SIG-M5 (cell line): ENCODE data around the gene ATXN7L1.
"Not testable (repeated sequence)": the region's sequence is repeated elsewhere in the genome, so short reads cannot be mapped to it uniquely, and the experiment has no call there.

Source experiments
- DNase-seq: peaks from one replicate; lab custom pipeline; 2025; lab: John Stamatoyannopoulos, UW

The ATXN7L1 gene

DNA sequence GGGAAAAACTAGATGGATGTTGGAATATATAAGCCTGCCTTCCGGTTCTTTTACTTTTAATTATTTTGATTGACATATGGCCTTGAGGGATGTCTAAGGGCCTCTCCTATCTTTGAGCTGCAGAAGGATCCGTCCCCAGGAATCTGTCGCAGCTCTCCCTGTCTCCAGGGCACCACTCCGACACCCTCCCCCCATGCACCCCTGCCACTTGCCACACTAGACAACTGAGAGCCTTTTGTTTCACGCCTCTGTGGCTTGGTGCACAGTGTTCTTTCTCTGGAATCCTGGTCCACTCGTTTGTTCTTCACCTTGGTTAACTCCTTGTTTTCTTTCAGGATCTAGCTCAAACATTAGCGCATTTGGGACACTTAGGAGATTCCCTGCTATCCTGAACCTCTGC lies 171.0 kb downstream of the ATXN7L1 start:
- no peak for DNase-seq

DNA sequence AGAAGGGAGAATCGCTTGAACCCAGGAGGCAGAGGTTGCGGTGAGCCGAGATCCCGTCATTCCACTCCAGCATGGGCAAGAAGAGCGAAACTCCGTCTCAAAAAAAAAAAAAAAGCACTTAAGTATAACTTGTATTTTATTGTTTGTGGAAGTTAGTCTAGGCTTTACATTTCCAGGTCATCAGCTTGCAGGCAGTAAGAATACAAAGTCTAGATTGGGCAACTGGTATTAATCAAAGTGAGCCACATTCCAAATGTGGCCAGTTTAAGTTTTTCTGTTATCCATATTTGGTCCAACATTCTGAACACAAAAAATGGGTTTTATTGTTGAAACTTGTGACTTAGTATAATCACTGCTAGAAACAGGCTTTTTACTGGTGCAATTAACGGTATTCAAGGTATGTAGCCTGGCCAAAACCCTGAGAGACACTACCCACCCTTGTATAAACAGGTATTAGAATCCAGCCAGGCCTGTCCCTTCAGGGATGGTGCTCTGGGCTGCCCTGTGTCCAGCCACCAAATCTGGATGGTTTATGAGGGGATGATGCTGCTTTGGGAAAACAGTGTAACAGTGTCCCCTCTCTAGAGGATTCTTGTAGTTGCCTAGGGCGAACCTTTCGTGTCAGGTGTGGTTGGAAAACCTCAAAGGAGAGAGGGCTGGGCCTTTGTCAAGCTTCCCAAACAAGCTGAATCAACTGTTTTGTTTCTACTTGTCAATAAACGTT lies 173.0 kb downstream of the ATXN7L1 start:
- DNase-seq = no peak

DNA sequence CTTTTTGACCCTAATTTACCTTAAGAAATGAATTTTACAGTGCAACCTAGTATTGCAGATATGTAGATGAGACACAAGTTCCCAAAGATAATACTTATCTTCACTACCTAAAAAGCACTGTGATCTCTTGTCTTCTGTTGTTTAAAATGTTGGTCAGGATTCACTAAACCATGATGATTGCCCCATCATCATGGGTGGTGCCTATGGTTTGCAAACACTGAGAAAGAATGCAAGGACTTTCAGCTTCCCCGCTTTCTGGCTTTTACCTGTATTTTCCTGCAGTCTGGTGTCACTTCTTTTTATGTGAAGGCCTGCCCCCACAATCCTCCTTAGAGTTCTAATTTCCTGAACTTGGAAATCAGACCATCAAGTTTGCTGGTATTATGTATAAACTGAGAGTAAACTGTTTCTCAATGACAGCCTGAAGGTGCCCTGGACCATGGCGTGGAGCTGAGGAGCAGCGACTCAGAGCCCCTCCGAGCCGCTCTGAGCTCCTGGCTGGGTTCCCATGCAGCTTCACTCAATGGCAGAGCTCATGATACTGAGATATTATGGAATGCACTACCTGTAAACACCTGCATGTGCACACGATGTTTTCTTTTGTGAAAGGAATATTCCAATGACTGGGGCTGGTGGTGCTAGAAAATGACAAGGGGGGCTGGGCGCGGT lies 176.7 kb downstream of the ATXN7L1 start:
- no peak for DNase-seq

DNA sequence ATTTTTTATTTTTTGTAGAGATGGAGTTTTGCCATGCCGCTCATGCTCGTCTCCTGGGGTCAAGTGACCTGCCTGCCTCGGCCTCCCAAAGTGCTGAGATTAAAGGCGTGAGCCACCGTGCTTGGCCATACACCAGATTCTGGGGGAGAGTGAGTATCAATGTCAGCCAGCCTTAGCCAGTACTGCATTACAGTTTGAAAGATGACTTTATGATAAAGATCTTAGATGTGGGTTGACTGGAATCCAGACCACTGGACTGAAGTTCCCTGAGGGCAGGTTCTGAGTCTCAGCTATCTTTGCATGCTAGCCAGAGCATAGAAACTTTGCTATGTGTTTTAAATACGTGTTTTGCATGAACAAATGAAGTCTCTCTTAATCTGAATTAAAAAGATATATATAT lies 177.9 kb downstream of the ATXN7L1 start:
- DNase-seq = no peak

DNA sequence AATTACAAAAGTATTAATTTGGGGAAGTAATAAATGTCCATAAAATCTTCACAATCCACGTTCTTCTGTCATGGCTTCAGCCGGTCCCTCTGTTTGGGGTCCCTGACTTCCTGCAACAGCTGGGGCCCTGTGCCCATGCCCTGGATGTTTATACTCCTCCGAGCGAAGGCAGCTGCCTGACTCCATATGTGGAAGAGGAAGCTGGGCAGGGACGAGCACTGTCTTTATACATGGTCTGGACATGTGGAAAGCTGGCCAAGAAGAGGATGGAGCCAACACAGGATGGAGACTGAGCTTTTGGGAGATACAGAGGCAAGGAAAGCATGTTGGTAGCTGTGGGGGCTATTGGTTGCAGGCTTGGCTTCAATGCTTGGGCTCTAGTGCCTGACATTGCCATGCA lies 178.6 kb downstream of the ATXN7L1 start:
- DNase-seq = no peak

DNA sequence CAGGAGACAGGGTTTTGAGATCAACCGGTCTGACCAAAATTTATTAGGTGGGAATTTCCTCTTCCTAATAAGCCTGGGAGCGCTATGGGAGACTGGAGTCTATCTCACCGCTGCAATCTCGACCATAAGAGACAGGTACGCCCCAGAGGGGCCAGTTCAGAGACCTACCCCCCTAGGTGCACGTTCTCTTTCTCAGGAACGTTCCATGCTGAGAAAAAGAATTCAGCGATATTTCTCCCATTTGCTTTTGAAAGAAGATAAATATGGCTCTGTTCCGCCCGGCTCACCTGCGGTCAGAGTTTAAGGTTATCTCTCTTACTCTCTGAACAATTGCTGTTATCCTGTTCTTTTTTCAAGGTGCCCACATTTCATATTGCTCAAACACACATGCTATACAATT lies 179.2 kb downstream of the ATXN7L1 start:
- DNase-seq = not testable (repeated sequence)

DNA sequence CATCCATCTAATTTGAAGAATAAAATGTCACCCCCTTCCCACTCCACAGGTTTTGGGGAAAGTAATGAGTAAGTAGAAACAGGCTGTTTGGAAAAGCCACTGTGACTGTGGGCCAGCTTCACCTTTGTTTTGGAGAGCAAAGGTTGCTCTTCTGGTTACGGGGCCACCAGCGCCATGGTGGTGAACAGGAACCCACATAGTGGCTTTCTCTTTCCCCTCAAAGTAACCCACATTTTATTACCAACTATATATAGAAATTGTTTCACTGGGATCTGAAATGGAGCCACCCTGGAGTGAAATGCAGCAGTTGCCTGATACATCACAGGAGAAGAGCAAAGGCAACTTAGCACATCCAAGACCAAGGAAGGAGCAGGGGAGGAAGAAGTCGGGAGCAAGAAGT lies 182.8 kb downstream of the ATXN7L1 start:
- DNase-seq = no peak

DNA sequence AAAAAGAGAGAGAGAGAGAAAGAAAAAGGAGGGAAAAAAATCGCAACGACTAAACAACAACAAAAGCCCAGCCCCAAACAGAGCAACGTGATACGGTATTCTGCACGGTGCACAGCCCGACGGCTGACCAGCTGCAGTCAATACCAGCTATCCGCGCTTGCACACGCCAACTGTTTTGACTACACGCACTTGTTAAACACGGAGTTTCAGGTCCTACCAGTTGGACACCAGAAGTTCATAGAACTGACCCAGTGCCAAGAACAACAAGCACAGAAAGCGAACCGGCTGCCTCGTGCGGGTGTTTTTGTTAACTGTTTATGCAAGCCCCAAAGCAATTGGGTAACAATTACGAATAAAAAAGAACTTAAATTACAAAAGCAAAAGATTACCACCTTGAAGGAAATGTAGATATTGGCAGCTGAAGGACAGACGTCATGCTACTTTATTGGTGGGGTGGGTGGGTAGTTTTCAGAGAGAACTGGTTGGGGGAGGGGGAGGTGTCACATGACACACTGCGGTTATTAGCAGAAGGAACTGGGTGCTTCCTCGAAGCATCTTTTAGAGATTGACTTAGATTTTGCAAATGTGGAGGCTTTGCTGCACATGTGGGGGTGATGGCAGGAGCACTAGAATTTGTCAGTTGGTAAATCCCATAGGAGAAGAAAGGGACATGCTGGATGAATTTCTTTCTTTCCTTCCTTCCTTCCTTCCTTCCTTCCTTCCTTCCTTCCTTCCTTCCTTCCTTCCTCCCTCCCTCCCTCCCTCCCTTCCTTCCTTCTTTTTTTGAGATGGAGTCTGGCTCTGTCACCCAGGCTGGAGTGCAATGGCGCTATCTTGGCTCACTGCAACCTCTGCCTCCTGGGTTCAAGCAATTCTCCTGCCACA lies 184.5 kb downstream of the ATXN7L1 start:
- DNase-seq = no peak

DNA sequence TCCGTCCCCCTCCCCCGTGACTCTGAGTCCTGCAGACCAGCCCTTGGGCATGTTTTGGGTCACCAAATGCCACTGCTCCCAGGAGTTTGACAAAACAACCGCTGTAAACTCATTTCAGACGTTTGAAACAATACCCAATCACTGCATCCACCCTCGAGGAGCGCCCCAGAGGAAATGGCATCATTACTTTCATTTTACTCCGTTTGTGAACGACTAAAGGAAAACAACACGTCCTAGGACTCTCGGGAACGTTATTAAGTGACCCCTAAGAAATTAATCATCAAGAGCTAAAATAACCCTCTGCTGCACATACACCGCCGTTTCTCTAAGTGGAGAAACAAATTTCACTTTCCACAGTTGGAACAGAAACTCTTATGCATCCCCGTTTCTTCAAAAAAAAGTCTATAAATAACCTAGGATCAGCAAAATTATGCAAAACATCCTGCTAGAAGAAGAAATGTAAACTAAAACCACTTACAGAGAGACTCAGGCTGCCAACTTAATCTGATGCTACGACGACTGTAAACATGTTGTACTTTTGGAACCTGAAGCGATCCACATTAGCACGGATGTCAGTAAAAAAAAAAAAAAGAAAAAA lies 185.2 kb downstream of the ATXN7L1 start:
- no peak for DNase-seq

DNA sequence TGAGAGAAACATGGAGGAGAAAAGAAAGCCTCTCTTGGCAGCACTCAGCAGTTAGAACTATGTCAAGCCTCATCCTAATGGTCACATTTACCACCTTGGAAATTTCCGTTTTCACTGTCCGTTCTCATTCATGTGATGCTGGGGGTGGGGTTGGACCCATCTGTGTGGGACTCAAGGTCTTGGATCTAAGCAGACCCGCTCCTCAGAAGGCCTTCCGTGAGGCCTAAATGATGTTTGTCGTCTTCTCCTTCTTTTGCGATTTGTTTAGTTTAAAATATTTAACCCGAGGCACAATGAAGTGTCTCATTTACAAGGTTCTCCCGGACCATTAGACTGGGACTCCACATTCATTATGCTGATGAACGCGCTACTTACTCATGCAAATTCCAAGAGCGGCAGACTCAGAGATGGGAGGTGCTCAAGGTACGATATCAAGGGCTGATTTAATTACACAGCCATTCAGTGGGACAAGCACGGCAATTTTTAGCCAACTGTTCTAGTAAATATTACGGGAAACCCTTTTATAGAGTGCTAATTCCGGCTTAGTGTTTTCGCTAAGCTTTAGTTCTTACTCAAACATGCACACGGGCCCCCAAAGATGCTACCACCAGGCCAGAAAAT lies 186.0 kb downstream of the ATXN7L1 start:
- no peak for DNase-seq

DNA sequence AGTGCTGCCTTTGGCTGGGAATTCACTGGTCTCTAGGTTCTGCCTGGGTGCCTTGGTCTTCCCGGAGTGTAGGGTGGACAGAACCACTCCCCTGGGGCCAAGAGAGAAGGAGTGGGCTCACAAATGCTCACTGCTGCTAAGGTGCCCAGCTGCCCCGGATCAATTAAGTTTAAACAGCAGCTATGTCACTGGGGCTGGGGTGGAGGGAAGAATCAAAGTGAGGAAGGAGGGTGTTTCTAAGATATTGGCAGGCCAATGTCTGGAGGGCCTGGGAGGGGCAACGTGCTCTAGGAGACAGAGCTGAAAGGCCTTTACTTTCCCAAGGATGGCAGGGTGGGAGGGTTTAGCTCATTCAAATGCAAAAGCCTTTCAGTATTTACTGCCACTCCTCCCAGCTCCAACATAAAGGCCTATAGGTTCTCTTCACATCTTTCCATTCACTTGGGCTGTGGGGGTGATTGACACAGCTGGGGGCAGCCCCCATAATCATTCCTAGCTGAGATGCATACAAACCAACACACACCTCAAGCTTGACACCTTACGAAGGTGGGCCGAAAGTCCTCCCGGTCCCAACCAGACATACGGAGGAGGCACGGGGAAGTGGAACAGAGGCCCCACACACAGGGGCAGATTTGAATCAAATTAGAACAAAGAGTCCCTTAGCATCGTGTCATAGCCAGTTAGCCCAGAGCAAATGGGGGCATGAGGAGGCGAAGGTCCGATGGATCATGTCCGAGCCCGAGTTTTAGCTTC lies 187.2 kb downstream of the ATXN7L1 start:
- no peak for DNase-seq

DNA sequence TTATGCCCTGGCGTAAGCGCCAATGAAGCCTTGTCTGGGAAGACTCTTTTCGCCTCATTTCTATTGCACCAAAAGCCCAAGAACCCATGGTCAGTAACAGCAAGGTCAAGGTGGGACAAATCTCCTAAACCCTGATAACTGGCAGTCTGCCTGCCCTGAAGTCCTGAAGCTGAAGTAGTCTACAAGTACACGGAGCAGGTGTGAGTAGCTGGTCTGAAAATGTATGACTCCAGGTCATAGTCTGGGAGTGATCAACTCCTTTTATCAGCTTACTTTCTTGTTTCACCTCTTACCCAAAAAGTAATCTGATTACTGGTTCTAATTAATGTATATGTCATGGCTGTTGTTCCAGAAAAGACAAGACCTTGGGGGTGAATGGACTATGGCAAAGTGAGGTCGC lies 187.8 kb downstream of the ATXN7L1 start:
- no peak for DNase-seq

DNA sequence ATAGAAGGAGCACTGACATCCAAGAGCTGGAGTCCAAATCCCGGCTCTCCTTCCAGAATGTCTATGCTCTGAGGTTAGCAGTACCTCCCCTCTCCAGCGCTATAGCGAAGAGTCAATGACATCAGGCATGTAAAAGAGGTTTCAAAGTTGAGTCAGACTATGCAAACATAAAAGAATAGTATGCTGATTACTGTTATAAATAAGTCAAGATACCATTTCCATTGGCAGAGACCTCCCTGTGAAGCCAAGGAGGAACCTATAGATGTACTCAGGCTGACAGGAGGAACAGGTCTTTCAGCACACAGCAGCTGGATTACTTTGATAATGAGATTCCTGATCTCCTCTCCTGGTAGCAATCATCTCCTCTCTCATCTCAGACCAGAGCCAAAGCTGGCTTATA lies 191.2 kb downstream of the ATXN7L1 start:
- DNase-seq = no peak

DNA sequence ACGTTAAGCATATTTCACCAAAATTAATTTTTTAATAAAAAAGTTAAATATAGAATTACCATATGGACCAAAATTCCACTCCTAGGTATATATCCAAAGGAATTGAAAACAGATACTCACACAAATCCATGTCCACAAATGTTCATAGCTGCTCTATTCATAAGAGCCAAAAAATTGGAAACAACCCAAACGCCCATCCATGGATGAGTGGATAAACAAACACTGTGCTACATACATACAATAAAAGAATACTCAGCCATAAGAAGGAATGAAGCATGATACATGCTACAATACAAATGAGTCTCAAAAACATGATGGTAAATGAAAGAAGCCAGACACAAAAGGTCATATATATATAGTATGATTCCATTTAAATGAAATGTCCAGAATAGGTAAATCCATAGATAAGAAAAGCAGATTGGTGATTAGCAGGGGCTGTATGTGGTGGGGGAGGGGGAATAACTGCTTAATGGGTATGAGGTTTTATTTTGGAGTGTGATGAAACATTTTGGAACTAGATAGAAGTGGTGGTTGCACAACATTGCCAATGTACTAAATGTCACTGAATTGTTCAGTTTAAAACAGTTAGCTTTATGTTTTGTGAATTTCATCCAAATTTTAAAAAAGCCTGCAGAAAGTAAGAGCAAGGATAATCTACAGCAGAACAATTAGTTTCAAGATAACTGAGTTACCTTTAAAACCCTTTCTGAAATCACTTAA lies 193.9 kb downstream of the ATXN7L1 start:
- no peak for DNase-seq

DNA sequence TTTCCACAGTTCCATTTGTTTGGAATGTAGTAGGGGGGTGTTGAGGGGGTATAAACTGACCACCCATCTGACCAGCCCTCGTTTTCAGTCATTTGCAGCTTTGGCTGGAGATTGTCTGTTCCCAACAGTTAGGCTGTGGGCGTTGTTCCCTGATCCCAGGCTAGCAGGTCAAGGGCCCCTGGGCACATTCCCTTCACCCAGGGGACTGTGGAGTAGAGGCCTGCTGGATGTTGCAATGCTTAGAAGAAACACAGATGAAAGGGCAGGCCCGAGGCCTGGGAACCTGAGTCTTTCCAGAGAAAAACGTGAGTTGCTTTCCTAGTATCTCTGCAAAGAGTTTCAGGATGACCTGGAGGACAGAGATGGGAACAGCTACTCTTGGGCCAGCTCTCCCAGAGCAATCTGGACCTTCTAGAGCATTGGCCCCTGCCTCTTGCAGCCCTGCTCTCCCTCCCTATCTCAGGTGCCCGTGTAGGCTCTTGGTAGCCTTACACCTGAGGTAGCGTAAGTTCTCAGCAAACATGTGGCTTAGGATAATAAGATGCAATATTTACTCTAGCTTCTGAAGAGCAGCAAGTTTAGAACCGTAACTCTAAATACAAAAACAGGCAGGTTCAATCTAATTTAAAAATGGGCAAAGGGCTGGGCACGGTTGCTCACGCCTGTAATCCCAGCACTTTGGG lies 195.8 kb downstream of the ATXN7L1 start:
- DNase-seq = no peak

DNA sequence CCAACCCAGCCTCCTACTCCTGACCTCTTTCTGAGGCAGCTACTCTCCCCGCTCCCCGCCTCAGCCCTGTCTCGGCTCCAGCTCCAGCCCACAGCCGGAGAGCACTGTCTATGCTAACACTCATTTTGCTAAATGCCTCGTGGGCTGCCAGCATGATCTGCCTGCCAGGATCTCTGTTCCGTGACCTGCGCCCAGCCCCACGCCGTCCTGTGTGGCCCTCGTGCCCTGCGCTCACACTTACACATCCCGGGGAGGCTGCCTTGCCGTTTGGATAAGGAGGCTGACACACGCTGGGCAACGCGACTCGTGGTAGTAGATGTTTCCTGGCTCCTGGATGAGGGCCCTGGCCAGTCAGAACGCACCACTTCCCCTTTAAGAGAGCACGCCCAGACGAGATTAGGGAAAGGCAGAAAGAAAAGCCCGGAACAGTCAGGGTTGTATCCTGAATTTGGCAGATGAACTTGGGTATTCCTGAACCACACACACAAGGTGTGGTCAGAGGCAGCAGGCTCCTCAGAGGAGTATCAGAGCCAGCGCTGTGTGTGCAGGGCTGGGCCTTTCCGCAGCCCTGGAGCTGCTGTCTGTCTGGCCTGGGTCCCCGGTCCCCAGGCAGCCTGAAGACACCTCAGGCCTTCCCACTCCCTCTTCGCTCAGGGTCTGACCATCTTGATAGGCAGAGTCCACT lies 197.4 kb downstream of the ATXN7L1 start:
- DNase-seq = no peak

DNA sequence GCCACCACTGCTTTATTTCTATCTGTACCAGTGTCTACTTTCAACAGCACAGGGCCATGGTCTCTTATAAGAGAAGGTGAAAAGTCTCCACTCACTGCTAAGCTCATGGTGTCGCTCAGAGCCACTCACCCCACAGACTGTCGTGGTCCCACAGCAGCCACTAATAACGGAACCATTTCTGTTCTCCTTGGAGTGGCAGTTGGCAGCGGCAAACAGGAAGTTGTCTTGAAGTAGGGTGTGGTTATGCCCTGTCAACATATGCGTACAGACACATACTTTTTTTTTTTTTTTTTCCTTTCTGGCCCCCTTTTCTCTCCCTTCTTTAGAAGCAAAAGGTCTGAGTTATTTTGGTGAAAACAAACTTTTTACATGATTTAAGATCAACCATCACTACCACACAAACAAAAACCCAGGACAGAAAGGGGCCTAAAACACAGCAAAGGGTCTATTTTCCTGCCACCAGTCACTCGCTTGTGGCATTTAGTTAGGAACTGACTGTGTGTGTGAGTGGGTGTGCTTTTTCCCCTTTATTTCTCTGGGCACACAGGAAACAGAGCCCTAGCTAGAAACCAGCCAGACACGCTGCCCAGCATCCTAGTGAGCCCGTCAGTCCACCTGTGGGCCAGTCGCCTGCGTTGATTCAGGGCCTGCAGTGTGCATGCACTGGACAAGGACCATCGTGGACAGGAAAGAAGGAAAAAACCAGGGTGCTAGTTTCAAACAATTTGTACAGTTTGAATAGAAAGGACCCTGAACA lies 198.4 kb downstream of the ATXN7L1 start:
- peak; percentile 78 for DNase-seq

DNA sequence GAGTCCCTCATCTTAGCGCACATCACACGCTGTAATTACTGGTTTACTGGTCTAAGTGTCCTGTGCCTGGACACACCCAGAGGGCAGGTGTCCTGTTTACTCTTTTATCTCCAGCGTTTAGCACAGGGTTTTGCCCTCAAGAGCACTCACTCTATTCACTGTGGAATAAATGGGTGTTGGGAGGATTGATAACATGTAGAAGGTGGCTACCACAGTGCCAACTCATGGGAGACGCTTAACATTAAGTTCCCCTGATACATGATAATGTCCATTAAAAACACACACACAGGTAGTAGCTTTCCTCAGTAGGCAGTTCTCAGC lies 199.0 kb downstream of the ATXN7L1 start:
- DNase-seq = no peak

DNA sequence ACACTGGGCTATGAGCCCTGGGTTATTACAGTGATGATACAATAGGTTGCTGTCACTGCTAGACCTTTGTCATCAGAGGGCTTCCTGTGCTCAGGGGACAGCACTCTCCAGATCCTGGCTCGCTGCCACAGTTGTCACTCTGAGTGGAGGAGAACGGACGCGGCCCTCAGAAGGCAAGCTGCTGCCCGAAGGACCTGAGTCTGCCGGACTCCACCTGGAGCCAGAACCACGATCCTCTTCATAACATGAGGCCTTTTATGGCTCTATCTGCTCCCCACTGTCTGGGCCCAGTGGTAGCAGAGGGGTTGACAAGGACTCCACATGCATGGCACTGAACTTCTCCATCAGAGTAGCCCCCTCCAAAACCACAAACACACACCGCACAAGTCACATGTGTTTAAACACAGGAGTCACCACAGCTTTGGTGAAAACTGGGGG lies 200.4 kb downstream of the ATXN7L1 start:
- DNase-seq = no peak
